ENCODE data around the gene GALNT9. TPM values are rescaled to one million over a fixed set of nuclear protein-coding genes. Genes with fewer than 3 reads are reported as not detected.

Gene GALNT9
- total RNA-seq, 2 experiments from 2014 or later = not detected

DNA sequence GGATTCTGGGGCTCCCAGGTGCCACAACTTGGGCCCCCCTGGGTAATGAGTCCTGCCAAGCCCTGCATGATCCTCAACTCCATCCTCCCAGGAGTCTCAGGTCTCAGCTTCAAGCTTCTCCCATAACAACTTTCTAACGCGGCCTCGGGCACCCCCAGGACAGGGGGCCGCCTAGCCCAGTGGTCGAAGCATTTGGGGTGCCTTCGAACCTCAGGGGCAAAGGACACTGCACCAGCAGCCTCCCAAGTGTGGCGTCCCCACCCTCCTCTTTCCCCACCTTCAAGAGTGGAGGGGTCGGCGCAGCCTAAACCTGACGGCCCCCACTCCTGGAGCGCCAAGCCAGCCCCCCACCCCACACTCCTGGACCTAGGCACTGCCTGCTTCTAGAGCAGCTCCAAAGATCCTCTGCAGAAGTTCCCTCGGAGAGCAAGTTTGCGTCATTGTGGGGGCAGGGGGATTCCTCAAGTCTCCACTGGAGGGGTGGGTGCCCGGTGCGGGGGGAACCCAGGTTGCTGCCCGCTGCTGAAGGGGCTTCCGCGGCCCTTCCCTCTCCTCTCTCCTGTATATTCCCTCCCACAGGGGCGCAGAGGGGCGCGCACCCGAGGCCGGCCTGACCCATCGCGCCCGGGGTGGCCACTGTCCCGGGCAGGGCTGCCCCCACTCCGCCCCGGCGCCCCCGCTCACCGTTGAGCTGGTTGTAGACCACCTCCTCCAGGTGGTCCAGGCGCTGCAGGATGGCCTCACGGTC lies 933 bp downstream of the GALNT9 start:
- Histone ChIP-seq H3K4me1 (ENCODE audit: insufficient read depth, low read length) (peaks cover 18% of the 10 kb centered on the region), H3K4me3 (ENCODE audit: low read length) (no peak overlapping the region), H3K27me3 (ENCODE audit: control insufficient read depth in 1 of 2, insufficient read depth in 2 of 2, low read length in 2 of 2) (peaks cover 25 to 47% of the 10 kb centered on the region in 2 experiments), H3K9me3 (ENCODE audit: control insufficient read depth in 1 of 2, insufficient read depth in 1 of 2, low read length in 2 of 2) (peaks cover 0 to 32% of the 10 kb centered on the region in 2 experiments), H3K36me3 (ENCODE audit: insufficient read depth, low read length) (no peaks in the 10 kb centered on the region), H3K27ac (ENCODE audit: low read depth in 1 of 2, low read length in 2 of 2) (no peak overlapping the region)
- intact Hi-C loops (cut with DNase I, micrococcal nuclease) = no loop called here
- ATAC-seq (ENCODE audit: poor library complexity) (no peak), DNase-seq (no peak)
- H3K27ac Mint-ChIP-seq = no peak overlapping the region
- H3K4me1 Mint-ChIP-seq (ENCODE audit: low read depth) = peaks cover 17% of the 10 kb centered on the region
- H3K9me3 Mint-ChIP-seq = no peaks in the 10 kb centered on the region
- peaks cover 53% of the 10 kb centered on the region for H3K27me3 Mint-ChIP-seq
- no peak overlapping the region for H3K4me3 Mint-ChIP-seq
- TF ChIP-seq, protein P1, sequence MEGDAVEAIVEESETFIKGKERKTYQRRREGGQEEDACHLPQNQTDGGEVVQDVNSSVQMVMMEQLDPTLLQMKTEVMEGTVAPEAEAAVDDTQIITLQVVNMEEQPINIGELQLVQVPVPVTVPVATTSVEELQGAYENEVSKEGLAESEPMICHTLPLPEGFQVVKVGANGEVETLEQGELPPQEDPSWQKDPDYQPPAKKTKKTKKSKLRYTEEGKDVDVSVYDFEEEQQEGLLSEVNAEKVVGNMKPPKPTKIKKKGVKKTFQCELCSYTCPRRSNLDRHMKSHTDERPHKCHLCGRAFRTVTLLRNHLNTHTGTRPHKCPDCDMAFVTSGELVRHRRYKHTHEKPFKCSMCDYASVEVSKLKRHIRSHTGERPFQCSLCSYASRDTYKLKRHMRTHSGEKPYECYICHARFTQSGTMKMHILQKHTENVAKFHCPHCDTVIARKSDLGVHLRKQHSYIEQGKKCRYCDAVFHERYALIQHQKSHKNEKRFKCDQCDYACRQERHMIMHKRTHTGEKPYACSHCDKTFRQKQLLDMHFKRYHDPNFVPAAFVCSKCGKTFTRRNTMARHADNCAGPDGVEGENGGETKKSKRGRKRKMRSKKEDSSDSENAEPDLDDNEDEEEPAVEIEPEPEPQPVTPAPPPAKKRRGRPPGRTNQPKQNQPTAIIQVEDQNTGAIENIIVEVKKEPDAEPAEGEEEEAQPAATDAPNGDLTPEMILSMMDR (IDR thresholded peaks at IDR 0.05) = no peak
- no peaks in the 10 kb centered on the region for H3K36me3 Mint-ChIP-seq (ENCODE audit: low read depth)
- CTCF ChIA-PET = no interaction called here
- POLR2A ChIA-PET = no interaction called here

DNA sequence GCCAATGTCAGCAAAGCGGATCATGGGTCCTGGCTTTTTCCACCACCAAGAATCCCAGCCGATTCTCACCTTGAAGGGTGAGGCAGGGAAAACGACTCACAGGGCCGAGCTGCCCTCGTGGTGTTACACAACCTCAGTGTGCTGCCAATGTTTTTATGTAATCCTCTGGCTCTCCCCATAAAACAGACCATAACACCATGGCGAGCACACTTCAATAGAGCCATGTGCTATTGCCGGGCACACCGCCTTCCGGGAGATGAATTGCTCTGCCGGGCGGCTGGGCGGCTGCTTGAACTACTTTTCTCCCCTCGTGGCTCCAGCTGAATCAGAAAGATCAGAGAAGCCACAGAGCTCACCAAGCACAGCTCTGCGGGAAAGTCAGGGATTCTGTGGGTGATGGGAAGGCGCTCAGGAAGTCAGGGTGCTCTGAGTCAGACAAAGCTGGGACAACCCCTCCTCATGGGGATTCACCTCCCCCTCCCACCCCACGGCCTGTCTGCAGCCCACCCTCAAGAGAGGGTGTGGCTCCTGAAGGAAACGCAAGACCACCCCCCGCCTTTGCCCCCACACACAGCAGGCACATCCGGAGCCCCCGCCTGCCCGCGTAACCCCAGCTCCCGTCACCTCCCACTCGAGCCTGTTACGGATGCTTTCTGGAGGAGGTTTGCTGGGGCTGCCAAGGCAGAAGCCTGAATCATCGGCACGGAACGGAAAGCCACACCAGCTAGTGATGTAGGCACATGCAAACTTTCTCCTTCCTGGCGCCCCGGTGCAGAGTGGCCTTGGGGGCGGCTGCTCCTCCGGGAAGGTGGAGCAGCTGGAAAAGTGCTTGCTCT lies 1.8 kb downstream of the GALNT9 start:
- ChIA-PET CTCF (no interaction called here), POLR2A (no interaction called here)
- H3K27me3 Mint-ChIP-seq = peaks cover 51% of the 10 kb centered on the region
- no peak overlapping the region for H3K4me3 Mint-ChIP-seq
- H3K4me3 ChIP-seq (ENCODE audit: low read length) = no peak overlapping the region
- intact Hi-C loops (cut with DNase I, micrococcal nuclease) = no loop called here
- H3K9me3 ChIP-seq (ENCODE audit: control insufficient read depth in 1 of 2, insufficient read depth in 1 of 2, low read length in 2 of 2) = peaks cover 0 to 23% of the 10 kb centered on the region in 2 experiments
- H3K9me3 Mint-ChIP-seq = no peaks in the 10 kb centered on the region
- peak; percentile 52 for ATAC-seq (ENCODE audit: poor library complexity)
- peaks cover 25 to 47% of the 10 kb centered on the region in 2 experiments for H3K27me3 ChIP-seq (ENCODE audit: control insufficient read depth in 1 of 2, insufficient read depth in 2 of 2, low read length in 2 of 2)
- H3K27ac ChIP-seq (ENCODE audit: low read depth in 1 of 2, low read length in 2 of 2) = no peak overlapping the region
- DNase-seq = peak in 4 of 14 experiments; percentile 3 to 40 (median 18)
- peaks cover 23% of the 10 kb centered on the region for H3K4me1 Mint-ChIP-seq (ENCODE audit: low read depth)
- no peak overlapping the region for H3K27ac Mint-ChIP-seq
- TF ChIP-seq, protein P1 (IDR thresholded peaks at IDR 0.05) = no peak
- peaks cover 23% of the 10 kb centered on the region for H3K4me1 ChIP-seq (ENCODE audit: insufficient read depth, low read length)
- no peaks in the 10 kb centered on the region for H3K36me3 Mint-ChIP-seq (ENCODE audit: low read depth)
- H3K36me3 ChIP-seq (ENCODE audit: insufficient read depth, low read length) = no peaks in the 10 kb centered on the region

DNA sequence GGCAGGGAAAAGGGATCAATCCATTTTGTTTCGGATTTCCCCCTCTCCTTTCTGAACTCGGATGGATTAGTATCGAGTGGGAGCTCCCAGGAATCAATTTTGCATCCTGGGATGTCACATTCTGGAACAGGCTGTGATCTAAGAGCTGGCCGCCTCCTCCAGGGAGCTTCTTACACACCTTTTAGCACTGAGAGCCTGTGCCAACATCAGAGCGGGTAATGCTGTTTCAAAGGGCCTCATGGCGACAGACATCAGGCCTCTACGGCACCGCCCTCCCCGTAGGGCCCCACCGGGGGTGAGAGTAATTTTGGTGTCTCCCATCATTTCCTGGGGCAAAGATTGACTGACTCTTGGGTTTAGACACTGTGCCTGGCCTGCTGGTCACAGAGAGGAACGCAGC lies 2.7 kb downstream of the GALNT9 start:
- H3K9me3 Mint-ChIP-seq = no peaks in the 10 kb centered on the region
- peaks cover 23% of the 10 kb centered on the region for H3K4me1 Mint-ChIP-seq (ENCODE audit: low read depth)
- Histone ChIP-seq H3K4me3 (ENCODE audit: low read length) (no peak overlapping the region), H3K27ac (ENCODE audit: low read depth in 1 of 2, low read length in 2 of 2) (no peak overlapping the region), H3K36me3 (ENCODE audit: insufficient read depth, low read length) (no peaks in the 10 kb centered on the region), H3K9me3 (ENCODE audit: control insufficient read depth in 1 of 2, insufficient read depth in 1 of 2, low read length in 2 of 2) (peaks cover 0 to 17% of the 10 kb centered on the region in 2 experiments), H3K4me1 (ENCODE audit: insufficient read depth, low read length) (peaks cover 23% of the 10 kb centered on the region), H3K27me3 (ENCODE audit: control insufficient read depth in 1 of 2, insufficient read depth in 2 of 2, low read length in 2 of 2) (peaks cover 25 to 38% of the 10 kb centered on the region in 2 experiments)
- peaks cover 42% of the 10 kb centered on the region for H3K27me3 Mint-ChIP-seq
- no peak for ATAC-seq (ENCODE audit: poor library complexity)
- ChIA-PET POLR2A (no interaction called here), CTCF (no interaction called here)
- H3K4me3 Mint-ChIP-seq = peak overlapping the region; percentile 68
- TF ChIP-seq, protein P1 (IDR thresholded peaks at IDR 0.05) = no peak
- H3K36me3 Mint-ChIP-seq (ENCODE audit: low read depth) = no peaks in the 10 kb centered on the region
- DNase-seq = no peak
- intact Hi-C loops (cut with DNase I, micrococcal nuclease) = no loop called here
- H3K27ac Mint-ChIP-seq = no peak overlapping the region

All from CD4-positive, alpha-beta T cell (primary cell).